HepG2 (cell line): ENCODE data around the gene CDH13. TPM values are rescaled to one million over a fixed set of nuclear protein-coding genes. Genes with fewer than 3 reads are reported as not detected.

Experiments
- ATAC-seq: fragments of 200-7000 bp; cut with Tn5 transposase; 3 replicates; pipeline ENCODE4 v1.9.1; 2020; ENCODE audit warnings: mild to moderate bottlenecking, moderate library complexity
- BruUV-seq: library from RNA; stranded (reverse); fragments of 400-500 nt; replicated peaks from 2 replicates; lab custom pipeline; 2021; lab: Mats Ljungman, UMichigan
- CTCF ChIA-PET: fragments of 300-600 bp; formaldehyde crosslinking; extraction: SDS; loops from one replicate; lab custom pipeline; 2021; ENCODE audit warnings: low total read pairs, inconsistent platforms, low intra/inter-chr PET ratio; lab: Yijun Ruan, JAX
- POLR2A ChIA-PET: fragments of 350-600 bp; sonication (Branson Sonifier 250); formaldehyde crosslinking; loops from one replicate; lab custom pipeline; 2020; ENCODE audit warnings: antibody characterized with exemption, inconsistent platforms; lab: Yijun Ruan, JAX
- DNase-seq: peaks from one replicate; pipeline ENCODE4 v3.0.0-alpha.2; 2015; ENCODE audit warnings: low spot score
- FAIRE-seq: peaks from 3 replicates; lab custom pipeline; 2011; peaks lifted over from hg19 to GRCh38; lab: Jason Lieb, UNC
- H2AFZ ChIP-seq: one replicate; pipeline ENCODE4 v1.6.1; 2011; ENCODE audit warnings: low read length, inconsistent platforms
- H3K27ac ChIP-seq: fragments of 300-600 bp; 3 replicates; pipeline ENCODE4 v1.8.0; 2011; ENCODE audit warnings: mixed run types, mild to moderate bottlenecking, mixed read lengths, low read length, inconsistent platforms; ENCODE audit not compliant: insufficient read depth; ENCODE audit errors: extremely low read length
- H3K27me3 ChIP-seq, 2 experiments: fragments of 200-600 bp in 1 of 2; 2 replicates in 1 of 2; 3 replicates in 1 of 2; pipeline versions ENCODE4 v1.6.0 to v1.8.0; 2011; ENCODE audit warnings: low read length in 2 of 2, mild to moderate bottlenecking in 2 of 2, moderate library complexity in 2 of 2, inconsistent platforms in 1 of 2; ENCODE audit not compliant: insufficient read depth in 2 of 2, control insufficient read depth in 1 of 2
- H3K36me3 ChIP-seq, 2 experiments: fragments of 200-600 bp in 1 of 2; replicated peaks in 1 of 2; 2 replicates in 1 of 2; 3 replicates in 1 of 2; pipeline versions ENCODE4 v1.5.1 to v1.8.0; 2011; ENCODE audit warnings: low read length in 2 of 2, inconsistent platforms in 1 of 2; ENCODE audit not compliant: insufficient read depth in 2 of 2, control insufficient read depth in 1 of 2
- H3K4me1 ChIP-seq: 2 replicates; pipeline ENCODE4 v1.5.1; 2012; ENCODE audit warnings: low read length, inconsistent platforms; ENCODE audit not compliant: insufficient read depth
- H3K4me2 ChIP-seq: 2 replicates; pipeline ENCODE4 v1.6.0; 2011; ENCODE audit warnings: low read depth, low read length, inconsistent platforms
- H3K4me3 ChIP-seq, 3 experiments: fragments of 200-600 bp in 1 of 3; sonication (generic), shearing (Covaris generic) in 1 of 3; replicated peaks in 1 of 3; 2 replicates each; pipeline ENCODE4 v1.5.1; 2011 to 2016; ENCODE audit warnings: low read length in 3 of 3, inconsistent platforms in 2 of 3, low read depth in 2 of 3, mild to moderate bottlenecking in 2 of 3, control low read depth in 1 of 3, mixed read lengths in 1 of 3; ENCODE audit not compliant: insufficient read depth in 1 of 3
- H3K79me2 ChIP-seq: one replicate; pipeline ENCODE4 v1.6.1; 2011; ENCODE audit warnings: low read length, inconsistent platforms; ENCODE audit not compliant: insufficient read depth
- H3K9ac ChIP-seq: 2 replicates; pipeline ENCODE4 v1.6.0; 2011; ENCODE audit warnings: mild to moderate bottlenecking, low read depth, low read length, inconsistent platforms; ENCODE audit not compliant: insufficient read depth
- H3K9me3 ChIP-seq: 2 replicates; pipeline ENCODE4 v1.5.1; 2012; ENCODE audit warnings: mild to moderate bottlenecking, low read length
- H4K20me1 ChIP-seq: 2 replicates; pipeline ENCODE4 v1.6.0; 2011; ENCODE audit warnings: inconsistent platforms, mild to moderate bottlenecking, low read length, moderate library complexity; ENCODE audit not compliant: insufficient read depth
- DR1 ChIP-seq: sonication (generic); formaldehyde crosslinking; IDR thresholded peaks from 2 replicates; pipeline ENCODE4 v1.8.0; 2021; ENCODE audit warnings: mild to moderate bottlenecking, missing genetic modification reagents, inconsistent platforms
- FOXO4 ChIP-seq: sonication (generic); formaldehyde crosslinking; conservative IDR thresholded peaks from 2 replicates; pipeline ENCODE4 v1.8.1; 2023; ENCODE audit warnings: missing genetic modification reagents
- HCFC1 ChIP-seq: fragments of 150-350 bp; IDR thresholded peaks from 2 replicates; pipeline ENCODE4 v1.6.1; 2014; ENCODE audit warnings: low read depth, low read length
- ISX ChIP-seq: sonication (generic); formaldehyde crosslinking; conservative IDR thresholded peaks from 2 replicates; pipeline ENCODE4 v1.5.0; 2020; ENCODE audit warnings: missing genetic modification reagents
- JUND ChIP-seq: sonication (generic); formaldehyde crosslinking; IDR thresholded peaks from 2 replicates; pipeline ENCODE4 v1.8.0; 2022; ENCODE audit warnings: mild to moderate bottlenecking, missing genetic modification reagents
- KAT7 ChIP-seq: IDR thresholded peaks from 2 replicates; pipeline ENCODE4 v1.6.1; 2018; ENCODE audit warnings: borderline replicate concordance, missing compliant biosample characterization
- KDM1A ChIP-seq: IDR thresholded peaks from 2 replicates; pipeline ENCODE4 v1.6.1; 2016; ENCODE audit warnings: missing compliant biosample characterization
- MAFF ChIP-seq: IDR thresholded peaks from 2 replicates; pipeline ENCODE4 v1.6.1; 2011; ENCODE audit warnings: low read depth, low read length, improper control_type of control experiment
- MATR3 ChIP-seq: sonication (generic); formaldehyde crosslinking; IDR thresholded peaks from 2 replicates; pipeline ENCODE4 v1.4.0; 2020; ENCODE audit warnings: missing genetic modification reagents
- MEIS1 ChIP-seq: sonication (generic); formaldehyde crosslinking; IDR thresholded peaks from 2 replicates; pipeline ENCODE4 v1.9.0; 2021; ENCODE audit warnings: mild to moderate bottlenecking, missing genetic modification reagents, moderate library complexity, borderline replicate concordance
- NFE2 ChIP-seq: sonication (generic); formaldehyde crosslinking; IDR thresholded peaks from 2 replicates; pipeline ENCODE4 v1.4.0; 2020; ENCODE audit warnings: missing genetic modification reagents
- NFYB ChIP-seq: sonication (generic); formaldehyde crosslinking; IDR thresholded peaks from 2 replicates; pipeline ENCODE4 v1.4.0; 2020; ENCODE audit warnings: missing genetic modification reagents
- RBAK ChIP-seq: sonication (generic); formaldehyde crosslinking; IDR thresholded peaks from 2 replicates; pipeline ENCODE4 v1.5.1; 2020; ENCODE audit warnings: mild to moderate bottlenecking, missing genetic modification reagents
- ZNF232 ChIP-seq: sonication (generic); formaldehyde crosslinking; IDR thresholded peaks from 2 replicates; pipeline ENCODE4 v1.4.0; 2020; ENCODE audit warnings: missing genetic modification reagents, borderline replicate concordance
- ZNF329 ChIP-seq: sonication (generic); formaldehyde crosslinking; IDR thresholded peaks from 2 replicates; pipeline ENCODE4 v1.9.0; 2021; ENCODE audit warnings: low read depth, mild to moderate bottlenecking, missing genetic modification reagents
- ZNF362 ChIP-seq: sonication (generic); formaldehyde crosslinking; IDR thresholded peaks from 2 replicates; pipeline ENCODE4 v1.4.0; 2020; ENCODE audit warnings: missing genetic modification reagents, mild to moderate bottlenecking, borderline replicate concordance
- ZNF530 ChIP-seq: sonication (generic); formaldehyde crosslinking; IDR thresholded peaks from 2 replicates; pipeline ENCODE4 v1.5.0; 2020; ENCODE audit warnings: low read depth, mild to moderate bottlenecking, missing genetic modification reagents
- ZNF678 ChIP-seq: sonication (generic); formaldehyde crosslinking; IDR thresholded peaks from 2 replicates; pipeline ENCODE4 v1.4.0; 2020; ENCODE audit warnings: mild to moderate bottlenecking, missing genetic modification reagents
- ZNF747 ChIP-seq: sonication (generic); formaldehyde crosslinking; IDR thresholded peaks from 2 replicates; pipeline ENCODE4 v1.8.1; 2023; ENCODE audit warnings: missing genetic modification reagents, mild to moderate bottlenecking, borderline replicate concordance
- WGBS: methylation state at CpG from one replicate; pipeline ENCODE4 v1.1.6; 2017; ENCODE audit warnings: low lambda C conversion rate; 5-methylcytosine and 5-hydroxymethylcytosine counted together
- in situ Hi-C: cut with HindIII; loops from 2 replicates; pipeline ENCODE4 v1.10.0; 2017; ENCODE audit warnings: low pct_unique_long_range_greater_than_20kb; ENCODE audit not compliant: extremely low pct_ligation_motif_present
- intact Hi-C: fragments of 100-400 bp; cut with micrococcal nuclease; formaldehyde crosslinking; loops from one replicate; pipeline ENCODE4 v1.10.0; 2022; ENCODE audit not compliant: unreplicated experiment
- polyA plus RNA-seq, 8 experiments: library from polyadenylated mRNA; depleted of rRNA in 3 of 8; stranded (reverse) in 7 of 8; unstranded in 1 of 8; fragments of >200 nt; fragmentation: Illumina TruSeq in 4 of 8; extraction: Trizol in 4 of 8; gene quantifications; 2 replicates each; pipeline versions ENCODE4 v1.2.1 to v1.2.3, GENCODE V29; 2011 to 2016; ENCODE audit warnings: low read depth in 4 of 8, missing spikeins in 1 of 8, mixed read lengths in 1 of 8; ENCODE audit not compliant: insufficient read depth in 1 of 8
- total RNA-seq, 5 experiments: library from RNA; depleted of rRNA; stranded (reverse); fragments of >200 nt; fragmentation: Illumina TruSeq; extraction: Trizol; gene quantifications; 2 replicates each; pipeline ENCODE4 v1.2.3, GENCODE V29; 2016; ENCODE audit warnings: low read depth in 1 of 5
- TF ChIP-seq, protein P1 (sequence below): IDR thresholded peaks from 2 replicates; pipeline ENCODE4 v1.6.1; 2016; ENCODE audit warnings: low read depth, borderline replicate concordance

CDH13 gene
- total and polyA plus RNA-seq, 2 of the 13 experiments (the other 11 are each of a cell fraction or from before 2014, with no cell fraction given) = not detected

GRCh38 chr16:82753821-82754220 lies 127.1 kb downstream of the CDH13 start (continued):
- TF ChIP-seq ZNF362 (CRISPR knock-in tag) = no peak
- TF ChIP-seq FOXO4 = no peak

DNA sequence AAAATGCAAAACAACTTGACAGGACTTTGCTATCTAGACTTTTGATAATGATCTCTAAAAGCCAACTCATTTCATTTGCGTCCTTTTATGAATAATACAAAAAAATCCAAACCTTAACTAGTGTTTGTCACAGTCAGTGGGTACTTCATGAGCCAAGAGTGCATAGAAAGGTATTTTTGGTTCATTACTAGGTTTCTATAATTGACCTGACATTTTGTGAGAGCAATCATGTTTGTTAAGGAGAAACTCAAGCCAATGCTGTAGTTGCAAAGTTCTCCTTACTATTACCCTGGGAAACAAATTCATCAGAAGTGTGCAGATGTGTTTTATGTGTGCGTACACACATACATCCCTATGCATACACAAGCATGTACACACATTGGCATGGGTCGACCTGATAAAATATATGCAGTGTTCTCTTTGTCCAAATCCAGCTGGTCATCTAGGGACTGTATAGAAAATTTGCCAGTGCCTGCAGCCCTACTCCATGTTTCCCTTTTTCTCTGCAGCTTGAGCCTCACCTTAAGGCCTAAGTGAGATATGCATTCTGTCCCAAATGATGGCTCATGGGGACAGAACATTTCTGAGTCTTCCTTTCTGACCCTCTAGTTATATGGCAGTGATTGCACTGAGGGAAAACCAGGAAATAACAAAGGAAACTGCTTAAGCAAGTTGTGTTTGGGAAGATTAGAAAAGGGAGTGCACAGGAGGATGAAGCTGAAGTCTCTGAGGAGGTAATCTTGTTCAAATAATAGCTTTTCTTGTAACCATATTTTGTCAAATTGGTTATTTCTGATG lies 128.1 kb downstream of the CDH13 start:
- H3K27ac ChIP-seq = no peak overlapping the region
- H3K4me3 ChIP-seq = no peak overlapping the region
- no peaks in the 10 kb centered on the region for H3K27me3 ChIP-seq
- intact Hi-C loops = no loop called here
- in situ Hi-C loops = no loop called here
- ChIA-PET POLR2A (no interaction called here), CTCF (no interaction called here)
- BruUV-seq = no TSS peak
- H3K9ac ChIP-seq = no peak overlapping the region
- H3K9me3 ChIP-seq = no peaks in the 10 kb centered on the region
- no peaks in the 10 kb centered on the region for H3K4me1 ChIP-seq
- no peaks in the 10 kb centered on the region for H3K36me3 ChIP-seq
- ATAC-seq = no peak
- H3K4me2 ChIP-seq = no peak overlapping the region
- H3K79me2 ChIP-seq = no peaks in the 10 kb centered on the region
- DNase-seq = no peak
- 8% methylated on average over 3 of the region's 3 CpGs for WGBS
- no peak overlapping the region for H2AFZ ChIP-seq
- FAIRE-seq = no peak
- no peaks in the 10 kb centered on the region for H4K20me1 ChIP-seq
- no peak for TF ChIP-seq KAT7 (CRISPR knock-in tag)
- no peak for TF ChIP-seq MATR3 (CRISPR knock-in tag)
- TF ChIP-seq KDM1A (CRISPR knock-in tag) = no peak
- TF ChIP-seq ZNF530 (CRISPR knock-in tag) = no peak
- no peak for TF ChIP-seq MAFF
- no peak for TF ChIP-seq NFYB
- no peak for TF ChIP-seq HCFC1
- TF ChIP-seq ZNF678 = no peak
- no peak for TF ChIP-seq ZNF329 (CRISPR knock-in tag)
- TF ChIP-seq ZNF232 = no peak
- TF ChIP-seq, protein P1, sequence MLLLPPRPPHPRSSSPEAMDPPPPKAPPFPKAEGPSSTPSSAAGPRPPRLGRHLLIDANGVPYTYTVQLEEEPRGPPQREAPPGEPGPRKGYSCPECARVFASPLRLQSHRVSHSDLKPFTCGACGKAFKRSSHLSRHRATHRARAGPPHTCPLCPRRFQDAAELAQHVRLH (CRISPR knock-in tag) = no peak
- TF ChIP-seq MEIS1 (CRISPR knock-in tag) = no peak
- no peak for TF ChIP-seq NFE2 (CRISPR knock-in tag)
- TF ChIP-seq ISX (CRISPR knock-in tag) = no peak
- no peak for TF ChIP-seq DR1
- TF ChIP-seq RBAK = no peak
- no peak for TF ChIP-seq JUND (CRISPR knock-in tag)
- TF ChIP-seq ZNF747 (CRISPR knock-in tag) = no peak
